Sigmoid colon (tissue), 3 donors: ENCODE results near the gene SMIM36.

Experiments used
- POLR2A ChIP-seq, 2 donors: fragments of 450-650 bp; IDR thresholded peaks; one replicate each; pipeline ENCODE4 v1.6.1; 2016; ENCODE audit warnings: antibody characterized with exemption in 2 of 2, mild to moderate bottlenecking in 2 of 2, moderate library complexity in 2 of 2
- TF ChIP-seq, protein P1 (sequence below), 4 experiments: fragments of 450-650 bp in 3 of 4; fragments of 200-600 bp in 1 of 4; IDR thresholded peaks; one replicate each; pipeline ENCODE4 v1.5.1; 2016 to 2019; ENCODE audit warnings: antibody characterized with exemption in 4 of 4, mild to moderate bottlenecking in 3 of 4, moderate library complexity in 2 of 4

DNA sequence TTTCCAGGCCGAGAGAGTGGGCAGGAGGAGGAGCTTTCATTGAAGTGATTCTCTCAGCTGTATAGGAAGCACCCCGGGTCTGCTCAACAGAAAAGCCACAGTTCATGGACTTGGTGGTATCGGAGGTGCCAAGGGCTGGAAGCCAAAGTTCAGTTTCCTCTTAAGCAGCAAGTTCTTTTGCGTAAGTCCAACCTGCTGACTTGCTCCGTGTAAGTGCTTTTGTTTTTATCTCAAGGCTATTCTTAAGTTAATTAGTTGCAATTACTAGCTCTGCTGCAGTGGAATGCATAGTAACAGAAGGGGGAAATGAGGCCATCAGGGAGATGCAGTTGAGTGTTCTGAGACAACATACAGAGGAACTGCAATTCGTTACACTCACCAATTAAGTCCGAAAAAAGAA lies 44.6 kb downstream of the SMIM36 start:
- TF ChIP-seq, protein P1, sequence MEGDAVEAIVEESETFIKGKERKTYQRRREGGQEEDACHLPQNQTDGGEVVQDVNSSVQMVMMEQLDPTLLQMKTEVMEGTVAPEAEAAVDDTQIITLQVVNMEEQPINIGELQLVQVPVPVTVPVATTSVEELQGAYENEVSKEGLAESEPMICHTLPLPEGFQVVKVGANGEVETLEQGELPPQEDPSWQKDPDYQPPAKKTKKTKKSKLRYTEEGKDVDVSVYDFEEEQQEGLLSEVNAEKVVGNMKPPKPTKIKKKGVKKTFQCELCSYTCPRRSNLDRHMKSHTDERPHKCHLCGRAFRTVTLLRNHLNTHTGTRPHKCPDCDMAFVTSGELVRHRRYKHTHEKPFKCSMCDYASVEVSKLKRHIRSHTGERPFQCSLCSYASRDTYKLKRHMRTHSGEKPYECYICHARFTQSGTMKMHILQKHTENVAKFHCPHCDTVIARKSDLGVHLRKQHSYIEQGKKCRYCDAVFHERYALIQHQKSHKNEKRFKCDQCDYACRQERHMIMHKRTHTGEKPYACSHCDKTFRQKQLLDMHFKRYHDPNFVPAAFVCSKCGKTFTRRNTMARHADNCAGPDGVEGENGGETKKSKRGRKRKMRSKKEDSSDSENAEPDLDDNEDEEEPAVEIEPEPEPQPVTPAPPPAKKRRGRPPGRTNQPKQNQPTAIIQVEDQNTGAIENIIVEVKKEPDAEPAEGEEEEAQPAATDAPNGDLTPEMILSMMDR (IDR thresholded peaks at IDR 0.05), result no peak
- TF ChIP-seq POLR2A (IDR thresholded peaks at IDR 0.05), result no peak
